Tibial nerve (tissue), 4 donors: ENCODE data around the gene NRXN2.

ENCODE experiments used
- EP300 ChIP-seq, 2 donors: sonication (generic); formaldehyde crosslinking; IDR thresholded peaks; one replicate each; pipeline ENCODE4 v1.6.1; 2017; ENCODE audit warnings: antibody characterized with exemption in 2 of 2, mild to moderate bottlenecking in 1 of 2
- POLR2A ChIP-seq, 2 donors: fragments of 450-650 bp; IDR thresholded peaks; one replicate each; pipeline ENCODE4 v1.6.1; 2017; ENCODE audit warnings: antibody characterized with exemption in 2 of 2, mild to moderate bottlenecking in 2 of 2, moderate library complexity in 2 of 2
- TF ChIP-seq, protein P1 (sequence below), 5 experiments: fragments of 200-600 bp in 3 of 5; fragments of 450-650 bp in 2 of 5; sonication (generic) in 3 of 5; IDR thresholded peaks; one replicate each; pipeline ENCODE4 v1.5.1; 2016 to 2019; ENCODE audit warnings: antibody characterized with exemption in 5 of 5, mild to moderate bottlenecking in 3 of 5, moderate library complexity in 2 of 5

GRCh38 chr11:64675450-64676260 is 47.3 kb downstream of the NRXN2 start:
- TF ChIP-seq, protein P1, sequence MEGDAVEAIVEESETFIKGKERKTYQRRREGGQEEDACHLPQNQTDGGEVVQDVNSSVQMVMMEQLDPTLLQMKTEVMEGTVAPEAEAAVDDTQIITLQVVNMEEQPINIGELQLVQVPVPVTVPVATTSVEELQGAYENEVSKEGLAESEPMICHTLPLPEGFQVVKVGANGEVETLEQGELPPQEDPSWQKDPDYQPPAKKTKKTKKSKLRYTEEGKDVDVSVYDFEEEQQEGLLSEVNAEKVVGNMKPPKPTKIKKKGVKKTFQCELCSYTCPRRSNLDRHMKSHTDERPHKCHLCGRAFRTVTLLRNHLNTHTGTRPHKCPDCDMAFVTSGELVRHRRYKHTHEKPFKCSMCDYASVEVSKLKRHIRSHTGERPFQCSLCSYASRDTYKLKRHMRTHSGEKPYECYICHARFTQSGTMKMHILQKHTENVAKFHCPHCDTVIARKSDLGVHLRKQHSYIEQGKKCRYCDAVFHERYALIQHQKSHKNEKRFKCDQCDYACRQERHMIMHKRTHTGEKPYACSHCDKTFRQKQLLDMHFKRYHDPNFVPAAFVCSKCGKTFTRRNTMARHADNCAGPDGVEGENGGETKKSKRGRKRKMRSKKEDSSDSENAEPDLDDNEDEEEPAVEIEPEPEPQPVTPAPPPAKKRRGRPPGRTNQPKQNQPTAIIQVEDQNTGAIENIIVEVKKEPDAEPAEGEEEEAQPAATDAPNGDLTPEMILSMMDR (IDR thresholded peaks at IDR 0.05), result no peak
- TF ChIP-seq EP300 (IDR thresholded peaks at IDR 0.05) (peak in 1 of 2 donors; percentile 34), POLR2A (IDR thresholded peaks at IDR 0.05) (no peak)
